ENCODE measurements around the gene HID1. TPM values are rescaled to one million over a fixed set of nuclear protein-coding genes. Genes with fewer than 3 reads are reported as not detected.

Gene HID1
- total RNA-seq, 4 donors from 2014 or later, result 4.0 to 24.1 (median 6.1) TPM

DNA sequence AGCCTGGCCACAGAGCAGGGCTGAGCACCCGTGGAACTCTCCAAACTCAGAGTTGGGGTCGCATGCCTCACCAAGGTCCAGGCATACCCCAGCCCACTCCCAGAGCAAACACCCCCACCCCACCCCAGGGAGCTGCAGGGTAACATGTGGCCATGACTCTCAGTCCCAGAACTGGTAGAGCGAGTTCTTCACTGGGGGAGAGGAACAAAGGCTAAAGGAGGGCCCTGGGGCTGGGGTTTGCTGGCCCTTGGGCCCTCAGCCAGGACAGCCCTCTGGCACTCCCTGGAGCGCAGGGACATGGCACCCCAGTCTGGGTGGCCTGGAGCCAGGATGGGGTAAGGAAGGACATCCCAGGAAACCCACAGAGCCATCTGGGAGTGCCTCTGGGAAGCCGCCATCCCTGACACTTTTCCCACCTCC, 4.2 kb downstream of the HID1 start:
- TF ChIP-seq, protein P1, sequence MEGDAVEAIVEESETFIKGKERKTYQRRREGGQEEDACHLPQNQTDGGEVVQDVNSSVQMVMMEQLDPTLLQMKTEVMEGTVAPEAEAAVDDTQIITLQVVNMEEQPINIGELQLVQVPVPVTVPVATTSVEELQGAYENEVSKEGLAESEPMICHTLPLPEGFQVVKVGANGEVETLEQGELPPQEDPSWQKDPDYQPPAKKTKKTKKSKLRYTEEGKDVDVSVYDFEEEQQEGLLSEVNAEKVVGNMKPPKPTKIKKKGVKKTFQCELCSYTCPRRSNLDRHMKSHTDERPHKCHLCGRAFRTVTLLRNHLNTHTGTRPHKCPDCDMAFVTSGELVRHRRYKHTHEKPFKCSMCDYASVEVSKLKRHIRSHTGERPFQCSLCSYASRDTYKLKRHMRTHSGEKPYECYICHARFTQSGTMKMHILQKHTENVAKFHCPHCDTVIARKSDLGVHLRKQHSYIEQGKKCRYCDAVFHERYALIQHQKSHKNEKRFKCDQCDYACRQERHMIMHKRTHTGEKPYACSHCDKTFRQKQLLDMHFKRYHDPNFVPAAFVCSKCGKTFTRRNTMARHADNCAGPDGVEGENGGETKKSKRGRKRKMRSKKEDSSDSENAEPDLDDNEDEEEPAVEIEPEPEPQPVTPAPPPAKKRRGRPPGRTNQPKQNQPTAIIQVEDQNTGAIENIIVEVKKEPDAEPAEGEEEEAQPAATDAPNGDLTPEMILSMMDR (IDR thresholded peaks at IDR 0.05), result no peak
- no peak for ATAC-seq (ENCODE audit: low FRiP score)
- DNase-seq (ENCODE audit: low spot score), result no peak

DNA sequence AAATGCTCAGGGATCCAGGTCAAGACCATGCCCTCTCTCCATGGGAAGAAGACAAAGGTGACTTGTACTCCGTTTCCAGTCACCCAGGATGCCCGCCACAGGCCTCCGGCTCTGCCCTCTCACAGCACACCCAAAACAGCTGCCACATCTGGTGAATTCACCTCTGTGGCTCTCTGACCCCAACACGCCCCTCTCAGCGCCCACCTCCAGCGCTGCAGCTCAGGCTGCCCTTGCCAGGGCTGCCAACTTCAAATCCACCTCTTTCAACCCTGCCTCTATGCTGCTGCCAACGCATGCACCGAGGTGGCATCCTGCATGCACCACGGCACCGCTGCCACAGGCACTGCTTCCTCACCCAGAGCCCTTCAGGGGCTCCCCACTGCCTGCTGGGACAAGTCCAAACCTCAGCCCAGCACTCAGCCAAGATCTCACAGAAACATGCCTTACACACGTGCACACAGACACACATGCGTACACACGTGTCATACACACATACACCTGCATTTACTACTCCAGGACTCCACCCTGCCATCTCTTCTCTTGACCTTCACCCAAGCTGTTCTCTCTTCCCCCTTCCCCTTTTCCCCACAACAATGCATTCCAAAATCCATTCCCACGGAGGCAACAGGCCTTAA, 7.5 kb downstream of the HID1 start:
- ATAC-seq (ENCODE audit: low FRiP score), result no peak
- TF ChIP-seq, protein P1 (IDR thresholded peaks at IDR 0.05), result no peak
- no peak for DNase-seq (ENCODE audit: low spot score)

DNA sequence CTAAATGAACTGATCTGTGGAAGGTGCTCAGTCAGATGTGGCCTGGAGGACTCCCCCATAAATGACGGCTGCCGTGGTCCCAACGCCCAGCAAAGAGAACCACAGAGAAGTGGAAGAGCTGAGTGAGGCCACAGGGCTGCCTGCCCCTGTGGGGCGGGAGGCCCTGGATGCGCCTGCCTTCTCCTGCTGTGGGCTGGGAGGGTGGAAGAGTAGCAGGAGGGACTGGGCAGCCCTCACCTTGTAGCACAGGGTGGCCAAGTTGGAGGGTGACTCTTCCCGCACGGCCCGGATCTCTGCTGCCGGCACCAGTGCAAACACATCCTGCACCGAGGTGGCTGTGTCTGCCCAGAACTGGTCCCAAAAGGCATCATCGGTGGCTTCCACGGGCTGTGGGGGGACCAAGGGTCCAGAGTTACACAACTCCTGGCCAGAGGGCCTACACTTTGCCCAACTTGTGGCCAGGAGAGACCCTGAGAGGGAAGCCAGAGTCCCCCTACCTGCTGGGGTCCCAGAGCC, 8.3 kb downstream of the HID1 start:
- no peak for DNase-seq (ENCODE audit: low spot score)

DNA sequence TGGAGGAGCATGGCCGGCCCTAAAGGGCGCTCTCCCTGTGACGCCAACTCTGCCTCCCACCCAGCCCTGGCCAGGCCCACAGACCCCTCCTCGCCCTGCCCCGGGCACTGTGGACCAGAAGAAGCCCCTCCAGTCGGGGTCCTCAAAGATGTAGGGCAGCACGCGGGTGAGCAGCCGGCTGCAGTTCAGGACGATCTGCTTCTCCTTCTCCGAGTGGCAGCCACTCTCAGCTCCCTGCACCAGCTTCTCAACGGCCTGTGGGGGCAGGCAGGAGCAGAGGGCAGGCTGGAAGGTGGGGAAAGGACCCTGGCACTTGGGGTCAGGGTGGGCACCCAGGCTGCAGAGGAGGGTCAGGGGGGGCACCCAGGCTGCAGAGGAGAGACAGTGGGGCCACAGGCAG, 8.9 kb downstream of the HID1 start:
- TF ChIP-seq, protein P1 (IDR thresholded peaks at IDR 0.05), result no peak
- no peak for DNase-seq (ENCODE audit: low spot score)
- ATAC-seq (ENCODE audit: low FRiP score), result no peak

More for the DNA sequence above, 8.3 kb downstream of the HID1 start:
- TF ChIP-seq, protein P1 (IDR thresholded peaks at IDR 0.05), result no peak
- ATAC-seq (ENCODE audit: low FRiP score), result no peak

DNA sequence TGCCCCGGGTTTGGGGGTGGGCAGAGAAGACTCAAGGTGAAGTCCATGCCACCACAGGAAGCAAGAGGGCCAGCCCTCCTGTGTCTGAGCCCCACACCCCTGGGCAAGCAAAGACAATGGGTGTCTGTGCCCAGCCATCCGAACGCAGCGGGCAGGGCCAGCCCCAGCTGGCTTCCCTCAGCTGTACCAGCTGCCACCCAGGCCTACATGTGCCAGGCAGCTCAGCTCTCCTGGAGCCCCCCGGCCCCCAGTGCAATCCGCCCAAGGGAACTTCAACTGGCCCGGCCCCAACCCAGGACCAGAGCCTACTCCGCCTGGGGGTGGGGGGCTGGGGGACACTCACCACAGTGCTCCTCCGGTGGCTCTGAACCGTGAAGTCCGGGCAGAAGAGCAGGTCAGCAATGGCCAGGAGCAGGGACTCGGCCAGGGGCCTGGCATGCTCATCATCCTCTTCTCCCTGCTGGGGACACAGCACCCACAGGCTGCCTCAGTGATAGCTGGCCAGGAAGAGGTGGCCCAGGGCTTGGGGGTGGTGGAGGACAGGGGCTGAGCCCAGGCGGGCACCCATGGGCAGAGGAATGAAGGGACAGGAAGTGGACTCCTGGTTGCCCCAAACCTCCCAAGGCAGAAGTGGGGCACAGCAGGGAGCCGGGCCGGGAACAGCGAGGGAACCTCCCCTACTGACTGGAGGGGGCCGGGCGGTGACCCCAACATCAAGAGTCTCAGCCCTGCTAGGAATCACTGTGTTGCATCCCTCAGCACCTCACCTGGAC, 9.8 kb downstream of the HID1 start:
- TF ChIP-seq, protein P1 (IDR thresholded peaks at IDR 0.05), result no peak
- DNase-seq (ENCODE audit: low spot score) (no peak), ATAC-seq (ENCODE audit: low FRiP score) (no peak)

DNA sequence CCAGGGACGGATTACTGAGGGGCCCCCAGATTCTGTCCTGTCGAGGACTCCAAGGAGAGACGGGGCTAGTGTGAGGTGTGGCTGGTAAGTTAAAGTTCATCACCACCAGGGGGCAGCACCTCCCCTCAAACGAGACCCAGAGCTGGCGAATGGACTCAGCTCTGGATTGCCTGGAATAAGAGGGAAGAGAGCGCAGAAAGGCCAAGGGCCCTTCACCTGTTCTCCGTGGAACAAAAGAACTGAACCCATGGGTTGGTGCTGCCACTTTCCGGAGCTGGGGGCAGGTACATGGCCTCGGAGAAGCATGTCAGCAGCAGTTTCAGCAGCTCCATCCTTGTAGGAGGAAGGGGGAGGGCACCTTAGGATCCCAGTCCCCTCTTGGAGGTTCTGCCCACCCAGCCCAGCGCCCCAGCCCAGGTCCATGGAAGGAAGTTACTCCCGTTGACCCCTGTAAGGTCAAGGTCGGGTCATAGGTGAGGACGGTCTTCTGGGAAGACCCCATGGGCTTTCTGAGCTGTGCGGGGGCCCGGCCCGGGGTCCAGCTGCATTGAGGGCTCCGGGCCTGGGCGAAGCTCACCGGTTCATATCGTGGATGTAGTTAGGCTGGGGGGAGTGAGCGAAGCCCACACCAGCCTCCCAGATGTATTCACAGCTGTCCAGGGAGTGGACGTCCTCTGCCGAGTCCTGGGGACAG, 10.8 kb downstream of the HID1 start:
- peak; percentile 95 for DNase-seq (ENCODE audit: low spot score)
- ATAC-seq (ENCODE audit: low FRiP score), result peak; percentile 72
- TF ChIP-seq, protein P1 (IDR thresholded peaks at IDR 0.05), result peak in 2 of 3 donors; percentile 49 to 65

Measured in omental fat pad (tissue), 4 donors.